Measurements from ENCODE around the gene GRHL1. TPM values are rescaled to one million over a fixed set of nuclear protein-coding genes. Genes with fewer than 3 reads are reported as not detected.

The GRHL1 gene
- total and polyA plus RNA-seq, 2 of the 8 experiments (the other 6 are each of a cell fraction or from before 2014, with no cell fraction given): 1.3 to 3.6 TPM

GRCh38 chr2:9937258-9937657 lies 14.2 kb upstream of the GRHL1 start (continued):
- TF ChIP-seq CHD7 (IDR thresholded peaks at IDR 0.05; ENCODE audit: insufficient replicate concordance, low read length): no peak
- no peak for TF ChIP-seq SP4 (IDR thresholded peaks at IDR 0.05; ENCODE audit: low read length)
- TF ChIP-seq BRCA1 (IDR thresholded peaks at IDR 0.05; ENCODE audit: low read depth, low read length): no peak
- no peak for TF ChIP-seq CHD1 (IDR thresholded peaks at IDR 0.05; ENCODE audit: low read depth, low read length)
- TF ChIP-seq HDAC6 (IDR thresholded peaks at IDR 0.05; ENCODE audit: low read depth, low read length): no peak
- no peak for TF ChIP-seq BACH1 (IDR thresholded peaks at IDR 0.05; ENCODE audit: low read length)
- TF ChIP-seq TAF1 (IDR thresholded peaks at IDR 0.05; ENCODE audit: low read depth, low read length): no peak
- TF ChIP-seq EZH2 (IDR thresholded peaks at IDR 0.05; ENCODE audit: low read depth, low read length, severe bottlenecking): no peak
- no peak for TF ChIP-seq TAF7 (optimal IDR thresholded peaks at IDR 0.05; ENCODE audit: borderline replicate concordance, low read depth, low read length)
- TF ChIP-seq FOSL1 (IDR thresholded peaks at IDR 0.05; ENCODE audit: insufficient read depth, low read depth, low read length): no peak
- TF ChIP-seq KDM4A (IDR thresholded peaks at IDR 0.05; ENCODE audit: low read depth, low read length, severe bottlenecking): no peak
- no peak for TF ChIP-seq SP2 (IDR thresholded peaks at IDR 0.05; ENCODE audit: low read length)

All from H1 (cell line).